Lung microvascular endothelial cell (primary cell): Measurements from ENCODE around the gene PXMP2. TPM values are rescaled to one million over a fixed set of nuclear protein-coding genes. Genes with fewer than 3 reads are reported as not detected.
A peak's percentile ranks its signal among the peaks of the same experiment; 100 is the strongest.
"Not testable (repeated sequence)": the region's sequence is repeated elsewhere in the genome, so short reads cannot be mapped to it uniquely, and the experiment has no call there.

ENCODE experiments used
- DNase-seq, 2 donors: peaks; one replicate each; pipeline versions ENCODE4 v3.0.0 to v3.0.0-alpha.2; 2010; ENCODE audit warnings: low read depth in 2 of 2
- total RNA-seq: library from RNA; depleted of rRNA; stranded (reverse); fragments of >200 nt; gene quantifications from 2 replicates; pipeline ENCODE4 v1.2.1, GENCODE V29; 2014

Gene PXMP2
- total RNA-seq, 1 donor from 2014 or later: 38.7 TPM

GRCh38 chr12:132692030-132692429, 4.6 kb downstream of the PXMP2 start:
- not testable (repeated sequence) for DNase-seq

DNA sequence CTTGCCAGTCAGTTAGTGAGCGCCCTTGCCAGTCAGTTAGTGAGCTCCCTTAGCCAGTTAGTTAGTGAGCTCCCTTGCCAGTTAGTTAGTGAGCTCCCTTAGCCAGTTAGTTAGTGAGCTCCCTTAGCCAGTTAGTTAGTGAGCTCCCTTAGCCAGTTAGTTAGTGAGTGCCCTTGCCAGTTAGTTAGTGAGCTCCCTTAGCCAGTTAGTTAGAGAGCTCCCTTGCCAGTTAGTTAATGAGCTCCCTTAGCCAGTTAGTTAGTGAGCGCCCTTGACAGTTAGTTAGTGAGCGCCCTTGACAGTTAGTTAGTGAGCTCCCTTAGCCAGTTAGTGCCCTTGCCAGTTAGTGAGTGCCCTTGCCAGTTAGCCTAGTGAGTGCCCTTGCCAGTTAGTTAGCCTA, 7.5 kb downstream of the PXMP2 start:
- DNase-seq: not testable (repeated sequence)

DNA sequence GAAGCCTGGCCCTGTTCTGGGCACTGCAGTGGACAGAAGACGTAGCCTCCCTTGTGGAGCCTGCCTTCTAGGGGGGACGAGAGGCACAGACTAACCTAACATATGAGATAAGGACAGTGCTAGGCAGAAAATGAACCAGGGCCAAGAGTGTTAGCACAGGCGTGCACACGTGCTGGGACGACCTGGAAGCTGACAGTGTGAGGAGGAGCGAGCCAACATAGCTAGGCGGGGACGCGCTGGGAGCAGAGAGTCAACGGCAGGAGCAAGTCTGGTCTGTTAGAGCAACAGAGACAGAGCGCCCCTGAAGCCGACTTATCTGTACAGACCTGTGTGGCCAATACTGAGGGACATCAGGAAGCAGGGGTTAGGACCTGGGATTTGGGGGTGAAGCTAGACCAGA, 8.0 kb downstream of the PXMP2 start:
- no peak for DNase-seq

- no peak for DNase-seq
These were observed 11.0 kb downstream of the PXMP2 start for GRCh38 chr12:132698341-132698740.

- DNase-seq: no peak
These were observed 12.9 kb downstream of the PXMP2 start for GRCh38 chr12:132700212-132700822.

- DNase-seq: no peak
These were observed 15.3 kb downstream of the PXMP2 start for GRCh38 chr12:132702640-132703039.

DNA sequence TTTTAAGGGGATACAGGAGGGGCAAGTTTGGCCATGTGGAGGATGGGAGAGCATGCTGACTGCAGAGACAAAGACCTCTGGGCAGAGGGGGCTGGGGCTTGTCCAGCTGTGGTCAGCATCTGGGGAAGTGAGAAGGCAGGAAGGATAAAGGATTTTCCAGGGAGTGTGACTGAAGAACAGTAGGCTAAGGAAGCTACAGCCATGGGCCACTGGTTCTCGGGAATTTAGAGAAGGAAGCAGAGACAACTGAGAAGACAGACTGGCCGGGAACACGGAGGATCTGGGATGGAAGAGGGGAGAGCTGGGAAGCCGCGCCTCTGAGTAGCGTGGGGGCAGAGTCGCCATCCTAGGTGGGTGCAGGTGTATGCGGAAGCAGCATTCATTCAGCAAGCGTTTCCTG, 16.3 kb downstream of the PXMP2 start:
- no peak for DNase-seq

- no peak for DNase-seq
These were observed 19.9 kb downstream of the PXMP2 start for GRCh38 chr12:132707241-132707640.

DNA sequence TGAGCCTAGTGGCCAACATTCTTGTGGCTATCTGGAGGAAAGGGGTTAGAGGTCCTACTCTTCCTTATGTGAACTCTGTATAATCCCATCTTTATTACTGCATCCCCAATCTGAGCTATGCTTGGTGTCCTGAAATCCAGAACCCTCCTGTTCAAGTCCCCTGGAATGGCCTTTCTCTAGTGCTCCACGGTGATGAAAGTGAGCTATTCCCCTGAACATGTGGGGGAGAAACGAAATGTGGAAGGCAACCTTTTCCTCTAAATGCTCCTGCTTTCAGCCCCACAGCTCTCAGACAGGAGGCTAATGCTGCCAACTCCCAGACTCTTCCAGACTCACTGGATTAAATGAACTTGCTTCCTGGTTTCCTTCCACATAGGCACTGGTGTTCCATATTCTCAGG, 20.8 kb downstream of the PXMP2 start:
- DNase-seq: no peak

GRCh38 chr12:132710043-132710404, 22.6 kb downstream of the PXMP2 start:
- DNase-seq: peak; percentile 37 to 52

GRCh38 chr12:132710405-132711079, 23.2 kb downstream of the PXMP2 start, which contains the start of gene PGAM5:
Gene PGAM5, plus strand, starts transcription at chr12:132710842. Its CDS starts 35 bp downstream, at chr12:132710877.
- peak; percentile 89 to 90 for DNase-seq

- DNase-seq: peak; percentile 30 to 43
These were observed 23.9 kb downstream of the PXMP2 start for GRCh38 chr12:132711080-132711843.

- no peak for DNase-seq
These were observed 25.7 kb downstream of the PXMP2 start for GRCh38 chr12:132713123-132713522.

DNA sequence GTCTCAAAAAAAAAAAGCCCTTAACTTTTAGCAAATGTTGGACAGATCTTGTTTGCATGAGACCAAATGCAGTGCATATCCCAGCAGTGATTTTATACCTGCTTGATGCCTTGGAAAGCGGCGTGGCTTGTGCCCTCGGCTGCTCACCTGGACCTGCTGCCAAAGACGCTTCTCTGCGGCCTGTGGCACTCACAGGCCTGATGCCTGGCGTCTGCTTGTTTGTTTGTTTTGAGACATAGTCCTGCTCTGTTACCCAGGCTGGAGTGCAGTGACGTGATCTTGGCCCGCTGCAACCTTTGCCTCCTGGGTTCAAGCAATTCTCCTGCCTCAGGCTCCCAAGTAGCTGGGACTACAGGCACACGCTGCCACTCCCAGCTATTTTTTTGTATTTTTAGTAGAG, 28.5 kb downstream of the PXMP2 start:
- no peak for DNase-seq

GRCh38 chr12:132716356-132716755, 29.0 kb downstream of the PXMP2 start:
- no peak for DNase-seq

- DNase-seq: no peak
These were observed 29.6 kb downstream of the PXMP2 start for GRCh38 chr12:132717011-132717410.

GRCh38 chr12:132717531-132718387, 30.4 kb downstream of the PXMP2 start:
- no peak for DNase-seq

GRCh38 chr12:132718644-132719043, 31.3 kb downstream of the PXMP2 start:
- DNase-seq: no peak

- no peak for DNase-seq
These were observed 32.0 kb downstream of the PXMP2 start for GRCh38 chr12:132719141-132719953.

DNA sequence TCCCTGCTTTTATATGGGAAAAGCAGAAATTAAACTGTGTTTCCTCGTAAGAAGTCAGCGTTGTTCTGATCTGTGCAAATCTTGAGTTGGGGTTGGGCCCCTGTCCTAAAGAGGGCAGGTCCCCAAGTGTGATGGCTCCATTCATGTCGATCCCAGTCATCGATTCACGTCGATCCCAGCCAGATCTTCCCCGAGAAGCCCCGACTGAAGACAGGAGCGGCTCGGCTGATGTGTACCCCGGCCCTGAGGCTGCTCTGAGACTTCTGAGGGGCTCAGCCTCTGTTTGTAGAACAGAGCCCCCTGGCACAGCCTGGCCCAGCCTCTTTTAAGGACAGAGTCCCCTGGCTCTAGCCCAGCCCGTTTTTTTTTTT, 32.6 kb downstream of the PXMP2 start:
- no peak for DNase-seq
